HG02610 (cell line): Measurements from ENCODE around the gene PIEZO1.

Experiments
- ATAC-seq: cut with Tn5 transposase; IDR thresholded peaks from one replicate; pipeline ENCODE4 v1.9.1; 2021; ENCODE audit warnings: mild to moderate bottlenecking, moderate library complexity; ENCODE audit not compliant: unreplicated experiment

The PIEZO1 gene

GRCh38 chr16:88706965-88707826 lies 77.8 kb downstream of the PIEZO1 start:
- ATAC-seq = no peak

- peak; percentile 69 for ATAC-seq
Observed at GRCh38 chr16:88706229-88706964, 78.6 kb downstream of the PIEZO1 start, which contains the start of the genes CTU2 and RNF166. Gene CTU2, plus strand, starts transcription at chr16:88706503. Its CDS starts 28 bp downstream, at chr16:88706531. Gene RNF166, minus strand, starts transcription at chr16:88706408. Its CDS starts 83 bp downstream, at chr16:88706325.

- peak; percentile 11 for ATAC-seq
Observed at GRCh38 chr16:88705801-88706228, 79.2 kb downstream of the PIEZO1 start.

- ATAC-seq = no peak
Observed at GRCh38 chr16:88705076-88705684, 79.8 kb downstream of the PIEZO1 start.

- ATAC-seq = no peak
Observed at GRCh38 chr16:88703486-88704309, 81.3 kb downstream of the PIEZO1 start.

GRCh38 chr16:88702371-88703210 lies 82.4 kb downstream of the PIEZO1 start:
- no peak for ATAC-seq

GRCh38 chr16:88701581-88702370 lies 83.2 kb downstream of the PIEZO1 start:
- ATAC-seq = no peak

- ATAC-seq = peak; percentile 73
Observed at GRCh38 chr16:88700636-88701482, 84.2 kb downstream of the PIEZO1 start.

- ATAC-seq = no peak
Observed at GRCh38 chr16:88700322-88700635, 84.7 kb downstream of the PIEZO1 start.

- no peak for ATAC-seq
Observed at GRCh38 chr16:88699180-88699579, 85.8 kb downstream of the PIEZO1 start.

- no peak for ATAC-seq
Observed at GRCh38 chr16:88698646-88699045, 86.4 kb downstream of the PIEZO1 start.

GRCh38 chr16:88697831-88698615 lies 87.0 kb downstream of the PIEZO1 start:
- ATAC-seq = no peak

- ATAC-seq = no peak
Observed at GRCh38 chr16:88697116-88697830, 87.7 kb downstream of the PIEZO1 start.

GRCh38 chr16:88696441-88696840 lies 88.6 kb downstream of the PIEZO1 start:
- ATAC-seq = no peak

GRCh38 chr16:88695753-88696152 lies 89.3 kb downstream of the PIEZO1 start:
- no peak for ATAC-seq

GRCh38 chr16:88695218-88695617 lies 89.8 kb downstream of the PIEZO1 start:
- no peak for ATAC-seq
